AG10803 (cell line): Measurements from ENCODE around the gene ENGASE.
A peak's percentile ranks its signal among the peaks of the same experiment; 100 is the strongest.

Experiments used
- DNase-seq: peaks from one replicate; pipeline ENCODE4 v3.0.0; 2010; ENCODE audit warnings: low read depth
- H3K4me3 ChIP-seq: 2 replicates; pipeline ENCODE4 v1.5.1; 2011; ENCODE audit warnings: mild to moderate bottlenecking, low read length, control low read depth
- TF ChIP-seq, protein P1 (sequence below): conservative IDR thresholded peaks from 2 replicates; pipeline ENCODE4 v1.5.1; 2011; ENCODE audit warnings: mild to moderate bottlenecking, low read length, control low read depth, inconsistent platforms

ENGASE gene

DNA sequence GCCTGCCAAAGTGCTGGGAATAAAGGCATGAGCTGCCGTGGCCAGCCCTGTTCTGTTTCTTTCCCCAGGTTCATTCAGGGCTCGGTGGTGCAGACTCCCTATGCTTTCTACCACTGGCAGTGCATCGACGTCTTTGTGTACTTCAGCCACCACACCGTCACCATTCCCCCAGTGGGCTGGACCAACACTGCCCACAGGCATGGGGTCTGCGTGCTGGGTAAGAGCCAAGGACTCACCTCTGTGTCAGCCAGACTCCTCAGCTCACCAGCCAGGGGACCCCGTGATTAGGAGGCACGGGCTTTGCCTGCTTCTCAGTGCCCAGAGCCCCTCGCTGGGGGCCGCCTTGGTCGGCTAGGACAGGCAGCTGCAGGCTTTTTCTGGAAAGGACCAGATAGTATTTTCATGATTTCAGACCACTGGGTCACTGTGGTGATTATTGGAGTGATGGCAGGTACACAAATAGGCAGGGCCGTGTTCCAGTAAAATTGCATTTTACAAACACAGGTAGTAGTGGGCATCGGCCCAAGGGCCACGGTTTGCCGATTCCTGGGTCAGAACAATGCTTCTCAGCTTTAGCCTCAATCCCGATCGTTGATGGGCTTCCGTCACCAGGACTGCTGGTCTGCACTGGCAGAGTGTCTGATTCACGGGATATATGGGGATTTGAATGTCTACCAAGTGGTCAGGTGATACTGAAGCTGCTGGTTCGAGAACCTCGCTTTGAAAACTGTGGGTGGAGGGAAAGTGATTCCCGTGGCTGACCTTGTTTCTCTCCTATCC, 5.0 kb downstream of the ENGASE start:
- DNase-seq, result no peak
- TF ChIP-seq, protein P1, sequence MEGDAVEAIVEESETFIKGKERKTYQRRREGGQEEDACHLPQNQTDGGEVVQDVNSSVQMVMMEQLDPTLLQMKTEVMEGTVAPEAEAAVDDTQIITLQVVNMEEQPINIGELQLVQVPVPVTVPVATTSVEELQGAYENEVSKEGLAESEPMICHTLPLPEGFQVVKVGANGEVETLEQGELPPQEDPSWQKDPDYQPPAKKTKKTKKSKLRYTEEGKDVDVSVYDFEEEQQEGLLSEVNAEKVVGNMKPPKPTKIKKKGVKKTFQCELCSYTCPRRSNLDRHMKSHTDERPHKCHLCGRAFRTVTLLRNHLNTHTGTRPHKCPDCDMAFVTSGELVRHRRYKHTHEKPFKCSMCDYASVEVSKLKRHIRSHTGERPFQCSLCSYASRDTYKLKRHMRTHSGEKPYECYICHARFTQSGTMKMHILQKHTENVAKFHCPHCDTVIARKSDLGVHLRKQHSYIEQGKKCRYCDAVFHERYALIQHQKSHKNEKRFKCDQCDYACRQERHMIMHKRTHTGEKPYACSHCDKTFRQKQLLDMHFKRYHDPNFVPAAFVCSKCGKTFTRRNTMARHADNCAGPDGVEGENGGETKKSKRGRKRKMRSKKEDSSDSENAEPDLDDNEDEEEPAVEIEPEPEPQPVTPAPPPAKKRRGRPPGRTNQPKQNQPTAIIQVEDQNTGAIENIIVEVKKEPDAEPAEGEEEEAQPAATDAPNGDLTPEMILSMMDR, result no peak
- no peak overlapping the region for H3K4me3 ChIP-seq

DNA sequence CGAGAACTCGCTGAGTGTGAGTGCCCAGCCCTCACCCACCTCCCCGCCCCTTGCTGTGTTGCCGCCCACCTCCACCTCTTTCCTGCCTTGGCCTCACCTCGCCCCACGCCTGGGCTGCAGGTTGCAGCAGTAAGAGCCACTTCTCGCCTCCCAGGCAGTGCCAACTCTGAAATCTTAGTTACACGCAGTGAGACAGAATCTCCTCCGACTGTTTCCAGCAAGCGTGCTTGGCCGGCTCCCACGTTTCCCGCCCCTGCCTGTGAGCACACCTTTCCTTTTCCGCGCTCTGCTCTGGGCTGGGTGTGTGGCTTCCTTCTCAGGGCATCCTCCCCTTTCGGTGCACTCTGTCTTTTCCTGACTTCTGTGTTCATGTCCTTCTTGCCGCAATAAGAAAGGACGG, 5.7 kb downstream of the ENGASE start:
- no peak overlapping the region for H3K4me3 ChIP-seq
- DNase-seq, result no peak
- TF ChIP-seq, protein P1, result no peak

DNA sequence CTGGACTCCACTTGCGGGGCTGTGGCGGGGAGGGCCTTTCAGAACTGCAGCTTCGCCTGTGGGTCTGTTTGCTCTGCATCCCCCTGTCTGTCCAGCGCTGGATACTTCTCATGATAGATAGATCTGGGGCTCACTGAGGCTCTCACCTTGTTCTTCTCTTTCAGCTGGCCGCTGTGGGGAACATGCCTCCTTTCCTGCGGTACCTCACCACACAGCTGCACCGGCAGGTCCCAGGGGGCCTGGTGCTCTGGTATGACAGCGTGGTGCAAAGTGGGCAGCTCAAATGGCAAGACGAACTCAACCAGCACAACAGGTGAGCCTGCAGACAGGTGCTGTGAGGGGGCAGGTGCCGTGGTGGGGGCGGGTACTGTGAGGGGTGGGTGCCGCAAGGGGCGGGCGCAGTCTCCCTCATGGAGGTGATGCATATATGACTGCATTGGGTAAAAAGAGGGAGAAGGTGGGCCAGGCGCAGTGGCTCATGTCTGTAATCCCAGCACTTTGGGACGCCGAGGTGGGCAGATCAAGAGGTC, 6.2 kb downstream of the ENGASE start:
- TF ChIP-seq, protein P1, result no peak
- H3K4me3 ChIP-seq, result no peak overlapping the region
- no peak for DNase-seq

DNA sequence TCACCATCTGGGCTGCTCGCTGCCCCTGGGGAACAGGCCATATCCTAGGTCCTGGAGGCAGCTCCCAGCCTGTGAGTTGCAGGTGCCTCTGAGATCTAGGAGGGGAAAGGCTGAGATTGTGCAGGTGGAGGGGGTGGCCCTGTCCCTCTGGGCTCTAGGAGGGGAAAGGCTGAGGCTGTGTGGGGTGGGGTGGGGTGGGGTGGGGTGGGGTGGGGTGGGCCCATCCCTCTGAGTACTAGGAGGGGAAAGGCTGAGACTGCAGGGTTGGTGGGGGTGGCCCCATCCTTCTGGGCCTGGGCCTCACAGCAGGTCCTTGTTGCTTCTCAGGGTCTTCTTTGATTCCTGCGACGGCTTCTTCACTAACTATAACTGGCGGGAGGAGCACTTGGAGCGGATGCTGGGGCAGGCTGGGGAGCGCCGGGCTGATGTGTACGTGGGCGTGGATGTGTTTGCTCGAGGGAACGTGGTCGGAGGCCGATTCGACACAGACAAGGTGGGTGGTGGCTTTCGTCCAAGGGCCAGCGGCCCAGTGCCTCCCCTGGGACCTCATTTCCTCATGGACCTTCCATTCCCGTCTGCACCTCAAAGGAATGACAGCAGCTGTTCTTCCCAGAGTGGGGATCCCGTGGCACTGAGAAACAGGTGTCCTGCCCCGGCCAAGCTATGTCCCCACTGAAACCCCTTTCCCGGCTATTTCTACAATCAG, 7.1 kb downstream of the ENGASE start:
- no peak for DNase-seq
- TF ChIP-seq, protein P1, result no peak
- no peak overlapping the region for H3K4me3 ChIP-seq

DNA sequence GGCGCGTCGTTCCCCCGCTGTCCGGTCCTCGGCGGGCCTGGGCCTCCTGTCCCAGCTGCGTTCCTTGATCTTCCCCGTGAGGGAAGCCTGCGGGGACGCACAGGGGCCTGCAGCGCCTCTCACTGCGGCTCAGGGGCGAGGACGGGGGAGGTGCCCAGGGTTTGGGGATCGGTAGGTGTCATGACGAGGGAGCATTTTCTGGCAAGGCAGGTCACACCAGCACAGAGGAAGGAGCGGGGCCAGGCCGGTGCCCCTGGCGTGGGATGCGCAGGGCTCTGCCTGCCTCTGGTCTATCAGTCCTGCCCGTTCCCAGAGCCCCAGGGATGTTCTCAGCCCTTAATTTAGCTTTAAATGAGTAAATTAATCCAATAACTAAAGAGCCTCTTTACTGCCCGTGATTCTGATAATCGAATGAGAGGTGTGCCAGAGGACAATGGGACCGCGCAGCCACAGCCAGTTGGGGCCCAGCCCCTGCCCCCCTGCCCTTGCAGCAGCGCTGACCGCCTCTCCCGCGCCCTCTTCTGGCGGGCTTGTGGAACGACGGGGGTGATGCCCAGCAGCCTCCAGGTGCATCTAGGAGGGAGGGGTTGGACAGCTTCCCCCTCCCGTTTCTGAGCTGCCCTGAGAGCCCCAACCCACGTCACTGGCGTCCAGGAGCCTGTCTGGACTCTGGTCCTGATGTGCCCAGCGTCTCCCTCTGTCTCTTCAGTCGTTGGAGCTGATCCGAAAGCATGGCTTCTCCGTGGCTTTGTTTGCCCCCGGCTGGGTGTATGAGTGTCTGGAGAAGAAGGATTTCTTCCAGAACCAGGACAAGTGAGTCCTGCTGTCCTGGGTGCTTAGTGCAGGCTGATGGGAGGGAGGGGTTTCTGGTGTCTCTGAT, 7.9 kb downstream of the ENGASE start:
- TF ChIP-seq, protein P1, result peak; percentile 77
- no peak overlapping the region for H3K4me3 ChIP-seq
- DNase-seq, result peak; percentile 20

DNA sequence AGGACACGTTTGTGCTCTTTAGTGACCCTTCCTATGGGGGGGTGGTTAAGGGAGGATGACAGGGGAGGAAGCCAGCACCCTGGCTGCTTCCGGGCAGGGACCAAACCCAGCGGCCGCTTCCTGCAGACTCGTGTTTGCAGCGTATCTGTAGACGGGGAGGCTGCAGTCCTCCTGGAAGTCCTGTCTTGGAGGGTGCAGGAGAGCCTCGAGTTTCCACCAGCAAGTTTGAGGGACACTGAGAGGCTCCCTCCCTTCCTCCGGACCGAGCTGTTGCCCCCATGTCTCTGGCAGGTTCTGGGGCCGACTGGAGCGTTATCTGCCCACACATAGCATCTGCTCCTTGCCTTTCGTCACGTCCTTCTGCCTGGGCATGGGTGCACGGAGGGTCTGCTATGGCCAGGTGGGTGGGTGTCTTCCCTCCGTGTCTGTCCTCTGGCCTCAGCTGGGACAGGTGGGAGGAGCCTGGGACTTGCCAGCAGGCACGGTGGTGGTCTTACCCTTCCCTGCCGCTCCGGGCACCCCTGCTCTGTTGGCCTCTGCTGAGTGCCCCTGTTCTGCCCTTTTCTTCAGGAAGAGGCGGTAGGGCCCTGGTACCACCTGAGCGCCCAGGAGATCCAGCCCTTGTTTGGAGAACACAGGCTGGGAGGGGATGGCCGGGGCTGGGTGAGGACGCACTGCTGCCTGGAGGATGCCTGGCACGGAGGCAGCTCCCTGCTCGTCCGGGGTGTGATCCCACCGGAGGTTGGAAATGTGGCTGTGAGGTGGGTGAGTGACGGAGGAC, 8.8 kb downstream of the ENGASE start:
- DNase-seq, result no peak
- TF ChIP-seq, protein P1, result no peak
- no peak overlapping the region for H3K4me3 ChIP-seq
